ENCODE data around the gene SLC4A1.
A peak's percentile ranks its signal among the peaks of the same experiment; 100 is the strongest.

SLC4A1 gene

GRCh38 chr17:44277976-44278375 lies 10.0 kb upstream of the SLC4A1 start:
- no peak overlapping the region for H3K4me3 ChIP-seq (ENCODE audit: low read length)
- TF ChIP-seq CTCF (conservative IDR thresholded peaks at IDR 0.05; ENCODE audit: low read depth, low read length): no peak
- peak; percentile 59 for DNase-seq (ENCODE audit: low read depth)

- no peak for DNase-seq (ENCODE audit: low read depth)
- no peak for TF ChIP-seq CTCF (conservative IDR thresholded peaks at IDR 0.05; ENCODE audit: low read depth, low read length)
These were observed 5.7 kb upstream of the SLC4A1 start for GRCh38 chr17:44273607-44274006.

GRCh38 chr17:44272954-44273353 lies 5.0 kb upstream of the SLC4A1 start:
- TF ChIP-seq CTCF (conservative IDR thresholded peaks at IDR 0.05; ENCODE audit: low read depth, low read length): no peak
- DNase-seq (ENCODE audit: low read depth): no peak
- H3K4me3 ChIP-seq (ENCODE audit: low read length): no peak overlapping the region

More at GRCh38 chr17:44273607-44274006, 5.7 kb upstream of the SLC4A1 start:
- no peak overlapping the region for H3K4me3 ChIP-seq (ENCODE audit: low read length)

GRCh38 chr17:44272321-44272951 lies 4.5 kb upstream of the SLC4A1 start:
- TF ChIP-seq CTCF (conservative IDR thresholded peaks at IDR 0.05; ENCODE audit: low read depth, low read length): no peak
- no peak for DNase-seq (ENCODE audit: low read depth)
- no peak overlapping the region for H3K4me3 ChIP-seq (ENCODE audit: low read length)

GRCh38 chr17:44269535-44270240 lies 1.8 kb upstream of the SLC4A1 start:
- DNase-seq (ENCODE audit: low read depth): no peak
- H3K4me3 ChIP-seq (ENCODE audit: low read length): no peak overlapping the region
- TF ChIP-seq CTCF (conservative IDR thresholded peaks at IDR 0.05; ENCODE audit: low read depth, low read length): no peak

GRCh38 chr17:44268709-44269534 lies 987 bp upstream of the SLC4A1 start:
- H3K4me3 ChIP-seq (ENCODE audit: low read length): no peak overlapping the region
- no peak for TF ChIP-seq CTCF (conservative IDR thresholded peaks at IDR 0.05; ENCODE audit: low read depth, low read length)
- no peak for DNase-seq (ENCODE audit: low read depth)
